A549 (cell line): ENCODE results near the gene MUC4. TPM values are rescaled to one million over a fixed set of nuclear protein-coding genes. Genes with fewer than 3 reads are reported as not detected.
"Not testable (repeated sequence)": the region's sequence is repeated elsewhere in the genome, so short reads cannot be mapped to it uniquely, and the experiment has no call there.

Experiments used
- ATAC-seq, 2 experiments: fragments of 200-7000 bp in 1 of 2; fragments of >200 bp in 1 of 2; cut with Nextera tagmentation in 1 of 2; cut with Tn5 transposase in 1 of 2; 3 replicates each; pipeline versions ENCODE4 v1.8.0 to v1.9.1; 2018 to 2020; ENCODE audit warnings: mild to moderate bottlenecking in 1 of 2, moderate library complexity in 1 of 2
- CTCF ChIA-PET: fragments of 300-600 bp; sonication (Branson Sonifier 250); formaldehyde crosslinking; extraction: SDS; loops from one replicate; lab custom pipeline; 2021; ENCODE audit warnings: antibody characterized with exemption, inconsistent platforms; lab: Yijun Ruan, JAX
- POLR2A ChIA-PET: fragments of 350-600 bp; formaldehyde crosslinking; extraction: SDS; loops from one replicate; lab custom pipeline; 2021; ENCODE audit warnings: antibody characterized with exemption, inconsistent platforms; lab: Yijun Ruan, JAX
- DNase-seq, 2 experiments: peaks; one replicate each; pipeline versions ENCODE4 v3.0.0 to v3.0.0-alpha.2; 2011 to 2016; ENCODE audit warnings: low read depth in 1 of 2, low spot score in 1 of 2
- FAIRE-seq: peaks from 2 replicates; lab custom pipeline; 2011; peaks lifted over from hg19 to GRCh38; lab: Jason Lieb, UNC
- H3K27ac ChIP-seq, 2 experiments: fragments of >200 bp; sonication (Bioruptor Twin); formaldehyde crosslinking; 3 replicates each; pipeline ENCODE4 v1.5.1; 2016 to 2017
- H3K4me1 ChIP-seq: fragments of >200 bp; sonication (Bioruptor Twin); formaldehyde crosslinking; 3 replicates; pipeline ENCODE4 v1.6.1; 2016
- H3K4me2 ChIP-seq: fragments of >200 bp; sonication (Bioruptor Twin); formaldehyde crosslinking; 3 replicates; pipeline ENCODE4 v1.6.1; 2016
- H3K4me3 ChIP-seq: fragments of >200 bp; sonication (Bioruptor Twin); formaldehyde crosslinking; 3 replicates; pipeline ENCODE4 v1.5.1; 2016
- H3K9me3 ChIP-seq: fragments of >200 bp; sonication (Bioruptor Twin); formaldehyde crosslinking; 3 replicates; pipeline ENCODE4 v1.6.1; 2016
- CBX2 ChIP-seq: fragments of 200-600 bp; sonication (generic); IDR thresholded peaks from 2 replicates; pipeline ENCODE4 v1.6.1; 2016; ENCODE audit warnings: low read depth, mild to moderate bottlenecking, borderline replicate concordance
- CBX8 ChIP-seq: fragments of 200-600 bp; sonication (generic); IDR thresholded peaks from 2 replicates; pipeline ENCODE4 v1.6.1; 2016
- CEBPB ChIP-seq, 2 experiments: fragments of >200 bp in 1 of 2; sonication (Bioruptor Twin) in 1 of 2; formaldehyde crosslinking in 1 of 2; IDR thresholded peaks; 2 replicates each; pipeline ENCODE4 v1.6.1; 2012 to 2016
- EHMT2 ChIP-seq: fragments of 200-600 bp; sonication (generic); IDR thresholded peaks from 2 replicates; pipeline ENCODE4 v1.6.1; 2016; ENCODE audit warnings: antibody characterized with exemption, low read depth, mild to moderate bottlenecking, moderate library complexity
- ESRRA ChIP-seq: fragments of 150-350 bp; IDR thresholded peaks from 2 replicates; pipeline ENCODE4 v1.6.1; 2014; ENCODE audit warnings: mild to moderate bottlenecking, low read length, borderline replicate concordance
- FOXS1 ChIP-seq: fragments of 250-450 bp; sonication (Bioruptor Pico); IDR thresholded peaks from 2 replicates; pipeline ENCODE4 v1.5.0; 2020; ENCODE audit warnings: mild to moderate bottlenecking, moderate library complexity
- HDAC2 ChIP-seq: fragments of 200-600 bp; sonication (generic); IDR thresholded peaks from 2 replicates; pipeline ENCODE4 v1.6.1; 2016
- HOXB5 ChIP-seq: fragments of 250-450 bp; sonication (Bioruptor Pico); IDR thresholded peaks from 2 replicates; pipeline ENCODE4 v1.5.0; 2020; ENCODE audit warnings: mild to moderate bottlenecking, moderate library complexity
- MYC ChIP-seq: IDR thresholded peaks from 2 replicates; pipeline ENCODE4 v1.6.1; 2012; ENCODE audit warnings: mild to moderate bottlenecking, inconsistent platforms, low read length, improper control_type of control experiment, borderline replicate concordance
- NPAS2 ChIP-seq: fragments of 250-450 bp; sonication (Bioruptor Pico); IDR thresholded peaks from 2 replicates; pipeline ENCODE4 v1.8.0; 2022; ENCODE audit warnings: mild to moderate bottlenecking, moderate library complexity, borderline replicate concordance
- NR3C1 ChIP-seq: fragments of >200 bp; sonication (Bioruptor Twin); formaldehyde crosslinking; IDR thresholded peaks from 3 replicates; pipeline ENCODE4 v1.6.1; 2017
- RFX5 ChIP-seq: fragments of 450-650 bp; IDR thresholded peaks from 2 replicates; pipeline ENCODE4 v1.7.1; 2014; ENCODE audit warnings: antibody characterized with exemption, mild to moderate bottlenecking, moderate library complexity
- RNF2 ChIP-seq: fragments of 200-600 bp; sonication (generic); IDR thresholded peaks from 2 replicates; pipeline ENCODE4 v1.6.1; 2016; ENCODE audit warnings: low read depth, mild to moderate bottlenecking, antibody characterized with exemption, moderate library complexity, borderline replicate concordance
- ZFP36 ChIP-seq: fragments of 450-650 bp; IDR thresholded peaks from 2 replicates; pipeline ENCODE4 v1.6.1; 2014; ENCODE audit warnings: borderline replicate concordance; ENCODE audit not compliant: partially characterized antibody
- ZNF302 ChIP-seq: fragments of 250-450 bp; sonication (Bioruptor Pico); IDR thresholded peaks from 2 replicates; pipeline ENCODE4 v1.9.0; 2021; ENCODE audit warnings: inconsistent platforms, mild to moderate bottlenecking, moderate library complexity
- ZSCAN20 ChIP-seq: fragments of 250-450 bp; sonication (Bioruptor Pico); IDR thresholded peaks from 2 replicates; pipeline ENCODE4 v1.8.0; 2022; ENCODE audit warnings: mild to moderate bottlenecking, moderate library complexity
- WGBS: methylation state at CpG from one replicate; pipeline ENCODE4 v1.1.6; 2017; ENCODE audit errors: missing lambda C conversion rate; 5-methylcytosine and 5-hydroxymethylcytosine counted together
- polyA plus RNA-seq, 4 experiments: library from polyadenylated mRNA; depleted of rRNA in 3 of 4; stranded (reverse); fragments of >200 nt; fragmentation: RNase III in 1 of 4; extraction: RNeasy Plus Mini Kit Qiagen cat#74134 plus additional on column Dnase treatment in 1 of 4; gene quantifications; 2 replicates in 3 of 4; 3 replicates in 1 of 4; pipeline ENCODE4 v1.2.3, GENCODE V29; 2011 to 2017
- TF ChIP-seq, protein P1 (sequence below): fragments of 450-650 bp; IDR thresholded peaks from 2 replicates; pipeline ENCODE4 v1.6.1; 2014; ENCODE audit warnings: antibody characterized with exemption
- TF ChIP-seq, protein P2 (sequence below): fragments of >200 bp; sonication (Bioruptor Twin); formaldehyde crosslinking; IDR thresholded peaks from 3 replicates; pipeline ENCODE4 v1.5.1; 2016
- TF ChIP-seq, protein P3 (sequence below): fragments of 250-450 bp; sonication (Bioruptor Pico); IDR thresholded peaks from 2 replicates; pipeline ENCODE4 v1.5.0; 2020; ENCODE audit warnings: low read depth, mild to moderate bottlenecking, moderate library complexity
- TF ChIP-seq, protein P4 (sequence below): fragments of >200 bp; sonication (Bioruptor Twin); formaldehyde crosslinking; IDR thresholded peaks from 3 replicates; pipeline ENCODE4 v1.6.1; 2016
- TF ChIP-seq, protein P5 (sequence below): IDR thresholded peaks from 2 replicates; pipeline ENCODE4 v1.6.1; 2012

MUC4 gene
- polyA plus RNA-seq, 2 of the 4 experiments (the other 2 are of a cell fraction) = 0.04 TPM; not detected in 1

DNA sequence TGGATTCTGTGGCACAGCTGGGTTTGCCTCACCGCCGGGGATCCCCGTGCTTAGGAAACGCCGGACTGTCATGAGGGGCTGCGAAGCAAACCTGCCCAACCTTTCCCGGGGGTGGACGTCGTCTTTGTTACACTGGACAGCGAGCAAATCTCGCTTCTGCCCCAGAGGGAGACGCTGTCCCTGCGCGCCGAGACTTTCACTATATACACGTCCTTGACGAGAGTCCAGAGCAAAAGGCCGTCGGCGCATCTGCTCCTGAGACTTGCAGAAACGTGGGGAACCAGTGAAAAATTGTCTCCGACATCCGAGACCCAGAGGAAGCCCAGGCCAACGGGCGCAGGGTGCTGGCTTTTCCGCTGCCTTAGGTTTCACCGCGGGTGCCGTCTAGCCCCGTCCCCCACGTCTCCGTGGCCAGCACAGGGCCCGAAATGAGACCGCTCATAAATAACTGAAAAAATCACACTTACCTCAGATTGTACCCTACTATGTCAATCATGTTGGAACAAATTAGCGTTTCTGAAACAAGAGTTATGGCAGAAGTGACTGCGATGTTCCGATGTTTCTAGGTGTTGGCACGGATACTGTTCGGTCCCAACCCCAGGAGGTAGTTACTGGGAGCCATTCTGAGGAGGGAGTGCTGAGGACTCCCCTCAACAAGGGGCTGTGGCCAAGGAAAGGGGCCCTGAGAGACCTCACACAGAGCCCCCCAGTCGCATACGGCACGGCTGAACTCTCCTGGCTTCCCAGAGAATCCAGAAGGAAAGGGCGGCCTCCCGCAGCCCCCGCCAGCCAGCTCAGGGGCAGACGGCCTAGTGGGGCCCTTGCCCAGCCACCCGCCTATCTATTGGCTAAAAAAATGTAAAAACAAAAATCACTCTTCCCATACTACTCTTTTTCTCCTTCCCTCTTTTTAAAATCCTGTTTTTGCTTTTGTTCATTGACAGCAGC is 14.4 kb upstream of the MUC4 start:
- ChIA-PET CTCF (interaction anchor here (2.9 kb wide), 1 partner anchor 24 kb away, joined by 24 read pairs; no protein-coding TSS in a partner anchor), POLR2A (no interaction called here)

DNA sequence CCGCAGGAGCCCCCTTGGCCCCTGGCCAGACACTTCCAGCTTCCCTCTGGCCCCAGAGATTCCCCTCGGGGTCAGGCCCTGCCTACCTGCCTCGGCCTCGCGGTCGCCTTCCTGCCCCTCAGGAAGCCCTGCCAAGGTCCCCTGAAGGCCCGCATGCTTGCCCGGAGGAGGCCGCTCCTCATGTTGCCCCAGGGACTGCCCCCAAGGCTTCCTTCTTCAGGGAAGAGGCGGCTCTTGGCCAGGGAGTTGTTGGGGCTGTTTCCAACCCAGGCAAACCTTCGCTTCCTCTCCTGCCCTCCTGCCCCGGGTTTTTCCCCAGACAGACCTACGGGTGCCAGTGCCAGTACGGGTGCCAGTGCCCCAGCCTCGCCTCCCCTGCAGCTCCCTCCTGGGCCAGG is 13.5 kb upstream of the MUC4 start:
- Histone ChIP-seq H3K27ac (no peak overlapping the region), H3K4me3 (no peak overlapping the region), H3K9me3 (no peaks in the 10 kb centered on the region), H3K4me1 (no peaks in the 10 kb centered on the region), H3K4me2 (no peak overlapping the region)
- no peak for DNase-seq
- WGBS = 63% methylated on average over 10 of the region's 15 CpGs
- TF ChIP-seq, protein P1, sequence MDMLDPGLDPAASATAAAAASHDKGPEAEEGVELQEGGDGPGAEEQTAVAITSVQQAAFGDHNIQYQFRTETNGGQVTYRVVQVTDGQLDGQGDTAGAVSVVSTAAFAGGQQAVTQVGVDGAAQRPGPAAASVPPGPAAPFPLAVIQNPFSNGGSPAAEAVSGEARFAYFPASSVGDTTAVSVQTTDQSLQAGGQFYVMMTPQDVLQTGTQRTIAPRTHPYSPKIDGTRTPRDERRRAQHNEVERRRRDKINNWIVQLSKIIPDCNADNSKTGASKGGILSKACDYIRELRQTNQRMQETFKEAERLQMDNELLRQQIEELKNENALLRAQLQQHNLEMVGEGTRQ = no peak
- TF ChIP-seq EHMT2 = no peak
- TF ChIP-seq, protein P2, sequence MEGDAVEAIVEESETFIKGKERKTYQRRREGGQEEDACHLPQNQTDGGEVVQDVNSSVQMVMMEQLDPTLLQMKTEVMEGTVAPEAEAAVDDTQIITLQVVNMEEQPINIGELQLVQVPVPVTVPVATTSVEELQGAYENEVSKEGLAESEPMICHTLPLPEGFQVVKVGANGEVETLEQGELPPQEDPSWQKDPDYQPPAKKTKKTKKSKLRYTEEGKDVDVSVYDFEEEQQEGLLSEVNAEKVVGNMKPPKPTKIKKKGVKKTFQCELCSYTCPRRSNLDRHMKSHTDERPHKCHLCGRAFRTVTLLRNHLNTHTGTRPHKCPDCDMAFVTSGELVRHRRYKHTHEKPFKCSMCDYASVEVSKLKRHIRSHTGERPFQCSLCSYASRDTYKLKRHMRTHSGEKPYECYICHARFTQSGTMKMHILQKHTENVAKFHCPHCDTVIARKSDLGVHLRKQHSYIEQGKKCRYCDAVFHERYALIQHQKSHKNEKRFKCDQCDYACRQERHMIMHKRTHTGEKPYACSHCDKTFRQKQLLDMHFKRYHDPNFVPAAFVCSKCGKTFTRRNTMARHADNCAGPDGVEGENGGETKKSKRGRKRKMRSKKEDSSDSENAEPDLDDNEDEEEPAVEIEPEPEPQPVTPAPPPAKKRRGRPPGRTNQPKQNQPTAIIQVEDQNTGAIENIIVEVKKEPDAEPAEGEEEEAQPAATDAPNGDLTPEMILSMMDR = no peak
- ATAC-seq = no peak
- POLR2A ChIA-PET = no interaction called here
- no peak for FAIRE-seq
- CTCF ChIA-PET = interaction anchor here (0.8 kb wide), 1 partner anchor 26 kb away, joined by 3 read pairs; no protein-coding TSS in a partner anchor

More for the DNA sequence above, 14.4 kb upstream of the MUC4 start:
- no peaks in the 10 kb centered on the region for H3K4me1 ChIP-seq
- no peak for DNase-seq
- TF ChIP-seq, protein P3, sequence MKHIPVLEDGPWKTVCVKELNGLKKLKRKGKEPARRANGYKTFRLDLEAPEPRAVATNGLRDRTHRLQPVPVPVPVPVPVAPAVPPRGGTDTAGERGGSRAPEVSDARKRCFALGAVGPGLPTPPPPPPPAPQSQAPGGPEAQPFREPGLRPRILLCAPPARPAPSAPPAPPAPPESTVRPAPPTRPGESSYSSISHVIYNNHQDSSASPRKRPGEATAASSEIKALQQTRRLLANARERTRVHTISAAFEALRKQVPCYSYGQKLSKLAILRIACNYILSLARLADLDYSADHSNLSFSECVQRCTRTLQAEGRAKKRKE (CRISPR knock-in tag) = no peak
- no peak for TF ChIP-seq ZSCAN20 (CRISPR knock-in tag)
- TF ChIP-seq MYC = no peak
- no peak for TF ChIP-seq ZNF302
- no peak for TF ChIP-seq HOXB5 (CRISPR knock-in tag)
- no peak for TF ChIP-seq HDAC2
- TF ChIP-seq RFX5 = no peak
- TF ChIP-seq NR3C1 = no peak
- TF ChIP-seq, protein P4, sequence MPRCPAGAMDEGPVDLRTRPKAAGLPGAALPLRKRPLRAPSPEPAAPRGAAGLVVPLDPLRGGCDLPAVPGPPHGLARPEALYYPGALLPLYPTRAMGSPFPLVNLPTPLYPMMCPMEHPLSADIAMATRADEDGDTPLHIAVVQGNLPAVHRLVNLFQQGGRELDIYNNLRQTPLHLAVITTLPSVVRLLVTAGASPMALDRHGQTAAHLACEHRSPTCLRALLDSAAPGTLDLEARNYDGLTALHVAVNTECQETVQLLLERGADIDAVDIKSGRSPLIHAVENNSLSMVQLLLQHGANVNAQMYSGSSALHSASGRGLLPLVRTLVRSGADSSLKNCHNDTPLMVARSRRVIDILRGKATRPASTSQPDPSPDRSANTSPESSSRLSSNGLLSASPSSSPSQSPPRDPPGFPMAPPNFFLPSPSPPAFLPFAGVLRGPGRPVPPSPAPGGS = no peak
- no peak for TF ChIP-seq FOXS1 (CRISPR knock-in tag)
- no peak for TF ChIP-seq CBX2
- TF ChIP-seq ZFP36 = no peak
- no peak for TF ChIP-seq NPAS2 (CRISPR knock-in tag)
- no peak for TF ChIP-seq CBX8
- TF ChIP-seq, protein P5, sequence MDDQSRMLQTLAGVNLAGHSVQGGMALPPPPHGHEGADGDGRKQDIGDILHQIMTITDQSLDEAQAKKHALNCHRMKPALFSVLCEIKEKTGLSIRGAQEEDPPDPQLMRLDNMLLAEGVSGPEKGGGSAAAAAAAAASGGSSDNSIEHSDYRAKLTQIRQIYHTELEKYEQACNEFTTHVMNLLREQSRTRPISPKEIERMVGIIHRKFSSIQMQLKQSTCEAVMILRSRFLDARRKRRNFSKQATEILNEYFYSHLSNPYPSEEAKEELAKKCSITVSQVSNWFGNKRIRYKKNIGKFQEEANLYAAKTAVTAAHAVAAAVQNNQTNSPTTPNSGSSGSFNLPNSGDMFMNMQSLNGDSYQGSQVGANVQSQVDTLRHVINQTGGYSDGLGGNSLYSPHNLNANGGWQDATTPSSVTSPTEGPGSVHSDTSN = no peak
- TF ChIP-seq, protein P2 = no peak
- TF ChIP-seq ESRRA = no peak
- no peak for TF ChIP-seq CEBPB (IDR thresholded peaks at IDR 0.05)
- TF ChIP-seq RNF2 = no peak
- no peak overlapping the region for H3K4me2 ChIP-seq
- ATAC-seq = no peak
- no peak overlapping the region for H3K4me3 ChIP-seq
- no peak overlapping the region for H3K27ac ChIP-seq
- no peaks in the 10 kb centered on the region for H3K9me3 ChIP-seq
- 74% methylated on average over 41 of the region's 47 CpGs for WGBS
- FAIRE-seq = no peak

DNA sequence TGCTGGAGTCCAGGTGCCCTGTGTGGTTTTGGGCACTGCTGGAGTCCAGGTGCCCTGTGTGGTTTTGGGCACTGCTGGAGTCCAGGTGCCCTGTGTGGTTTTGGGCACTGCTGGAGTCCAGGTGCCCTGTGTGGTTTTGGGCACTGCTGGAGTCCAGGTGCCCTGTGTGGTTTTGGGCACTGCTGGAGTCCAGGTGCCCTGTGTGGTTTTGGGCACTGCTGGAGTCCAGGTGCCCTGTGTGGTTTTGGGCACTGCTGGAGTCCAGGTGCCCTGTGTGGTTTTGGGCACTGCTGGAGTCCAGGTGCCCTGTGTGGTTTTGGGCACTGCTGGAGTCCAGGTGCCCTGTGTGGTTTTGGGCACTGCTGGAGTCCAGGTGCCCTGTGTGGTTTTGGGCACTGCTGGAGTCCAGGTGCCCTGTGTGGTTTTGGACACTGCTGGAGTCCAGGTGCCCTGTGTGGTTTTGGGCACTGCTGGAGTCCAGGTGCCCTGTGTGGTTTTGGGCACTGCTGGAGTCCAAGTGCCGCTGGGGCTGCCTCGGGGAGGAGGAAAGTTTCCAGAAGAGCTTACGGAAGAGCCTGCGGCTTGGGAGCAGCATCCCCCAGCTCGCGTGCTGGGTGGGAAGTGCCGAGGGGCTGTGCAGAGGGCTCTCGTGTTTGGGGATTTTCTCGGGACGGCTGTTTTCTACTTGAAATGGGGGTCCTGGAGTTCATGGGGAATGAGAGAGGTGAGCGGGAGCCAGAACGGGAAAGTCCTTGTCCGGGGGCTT is 12.9 kb upstream of the MUC4 start:
- H3K4me3 ChIP-seq, DNase-seq, POLR2A ChIA-PET, H3K4me1 ChIP-seq, ATAC-seq, H3K4me2 ChIP-seq, H3K27ac ChIP-seq, H3K9me3 ChIP-seq, FAIRE-seq: not testable (repeated sequence)
- WGBS = 58% methylated on average over 13 of the region's 13 CpGs
- CTCF ChIA-PET = interaction anchor here (0.8 kb wide), 1 partner anchor 26 kb away, joined by 3 read pairs; no protein-coding TSS in a partner anchor
